Measurements from ENCODE around the gene MRGPRG.

The MRGPRG gene

DNA sequence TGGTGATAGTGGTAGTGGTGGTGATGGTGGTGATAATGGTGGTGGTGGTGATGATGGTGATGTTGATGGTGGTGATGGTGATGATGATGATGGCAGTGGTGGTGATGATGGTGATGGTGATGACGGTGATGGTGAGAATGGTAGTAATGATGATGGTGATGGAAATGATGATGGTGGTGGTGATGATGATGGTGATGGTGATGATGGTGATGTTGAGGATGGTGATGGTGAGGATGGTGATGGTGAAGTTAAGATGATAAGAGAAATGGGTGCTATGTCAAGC, 11.8 kb downstream of the MRGPRG start:
- DNase-seq = no peak

DNA sequence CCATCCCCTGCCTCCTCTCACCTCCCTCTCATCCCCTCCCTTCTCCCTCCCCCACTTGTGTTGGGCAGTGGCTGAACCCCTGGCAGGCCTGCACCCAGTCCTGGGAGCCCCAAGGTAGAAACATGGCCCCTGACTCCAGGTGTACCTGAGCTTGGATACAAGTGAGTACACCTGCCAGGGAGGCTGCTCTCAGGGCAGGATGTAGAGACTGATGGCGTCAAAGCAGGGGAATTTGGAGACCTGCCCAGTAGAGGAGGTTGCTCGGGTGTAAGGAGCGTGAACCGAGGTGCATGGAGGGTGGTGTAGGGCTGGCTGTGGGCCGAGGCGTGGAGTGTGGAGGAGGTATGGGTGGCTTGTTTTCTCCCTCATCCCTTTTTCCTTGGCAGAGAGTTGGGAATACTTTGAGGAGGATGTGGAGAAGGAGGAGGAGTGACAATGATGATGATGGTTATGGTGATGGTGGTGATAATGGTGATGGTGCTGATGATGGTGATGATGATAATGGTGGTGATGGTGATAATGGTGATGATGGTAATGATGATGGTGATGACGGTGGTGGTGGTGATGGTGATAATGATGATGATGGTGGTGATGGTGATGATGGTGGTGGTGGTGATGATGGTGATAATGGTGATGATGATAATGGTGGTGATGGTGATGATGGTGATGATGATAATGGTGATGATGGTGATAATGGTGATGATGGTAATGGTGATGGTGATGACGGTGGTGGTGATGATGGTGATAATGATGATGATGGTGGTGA, 12.3 kb downstream of the MRGPRG start:
- no peak for DNase-seq

DNA sequence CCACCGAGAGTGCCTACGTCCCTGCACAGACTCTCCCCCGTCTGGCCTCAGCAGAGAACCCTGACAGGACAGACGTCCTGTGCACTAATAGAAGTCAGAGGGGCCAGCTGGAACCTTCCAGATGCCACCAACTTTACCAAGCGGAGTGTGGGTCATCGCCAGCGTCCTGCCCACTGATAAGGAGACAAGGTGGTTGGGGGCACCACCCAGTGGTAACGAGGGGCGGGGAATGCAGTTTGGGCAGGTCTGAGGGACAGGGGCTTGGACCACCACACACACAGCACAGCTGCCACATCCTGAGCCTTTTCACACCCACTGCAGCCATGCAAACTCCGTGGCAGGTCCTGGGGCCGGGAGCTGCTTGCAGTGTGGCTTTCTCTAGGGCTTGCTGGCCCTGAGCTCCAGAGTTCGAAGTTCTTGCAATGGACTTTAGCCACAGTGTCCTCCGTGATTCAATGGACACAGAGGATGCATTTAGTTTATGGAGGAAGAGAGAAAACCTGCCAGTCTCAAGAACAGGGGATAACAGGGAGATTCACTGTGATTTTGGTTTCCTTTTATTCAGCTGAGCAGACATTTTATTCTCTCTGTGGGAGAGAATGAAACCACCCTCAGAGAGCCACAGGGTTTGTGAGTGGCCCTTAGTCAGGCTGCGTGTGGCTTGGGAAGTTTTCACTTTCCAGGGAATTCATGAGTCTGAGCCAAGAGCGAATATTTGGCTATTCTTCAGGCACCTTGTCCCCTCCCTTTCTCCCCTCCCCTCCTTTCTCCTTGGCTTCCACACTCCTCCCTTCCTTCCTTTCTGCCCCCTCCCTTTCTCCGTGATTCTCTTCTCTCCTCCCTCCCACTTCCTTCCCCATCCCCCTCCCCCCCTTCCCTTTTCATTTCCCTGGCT, 13.1 kb downstream of the MRGPRG start:
- no peak for DNase-seq

- DNase-seq = no peak
These were observed 14.2 kb downstream of the MRGPRG start for GRCh38 chr11:3204141-3205015.

DNA sequence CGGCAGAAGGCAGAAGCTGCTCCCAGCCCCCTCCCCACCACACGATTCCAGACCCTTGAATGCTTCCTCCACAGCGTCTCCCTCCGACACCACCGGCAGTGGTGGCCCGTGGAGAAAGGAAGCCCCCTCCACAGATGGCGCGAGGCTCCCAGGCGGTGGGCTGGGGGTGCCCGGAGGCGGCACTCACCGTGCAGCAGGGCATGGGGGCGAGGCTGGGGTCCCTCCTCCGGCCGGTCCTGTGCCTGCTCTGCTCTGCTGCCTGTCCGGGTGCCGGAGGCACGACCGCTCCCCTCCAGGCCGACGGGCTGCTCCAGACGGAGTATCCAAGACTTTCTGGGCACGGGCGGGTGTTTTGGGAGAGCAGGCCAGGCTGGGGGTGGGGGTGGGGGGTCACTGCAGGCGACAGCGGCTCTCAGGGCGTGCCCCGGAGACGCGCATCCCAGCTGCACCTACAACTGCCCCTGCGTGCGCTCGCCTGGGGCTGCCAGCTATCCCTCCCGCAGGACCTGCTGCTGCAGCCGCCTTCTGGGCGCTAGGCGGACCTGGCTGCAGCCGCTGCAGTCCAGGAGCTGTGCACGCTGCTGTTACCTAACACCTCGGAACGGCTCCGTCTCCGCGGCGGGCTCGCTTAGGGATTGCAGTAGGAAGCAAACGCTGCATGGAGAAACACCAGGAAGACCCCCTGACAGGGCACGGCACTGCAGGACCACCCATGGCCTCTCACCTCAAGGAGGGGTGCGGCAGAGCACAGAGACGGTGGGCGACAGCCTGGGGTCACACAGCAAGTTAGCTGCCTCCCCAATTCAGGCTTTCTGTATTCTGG, 15.2 kb downstream of the MRGPRG start:
- DNase-seq = no peak

DNA sequence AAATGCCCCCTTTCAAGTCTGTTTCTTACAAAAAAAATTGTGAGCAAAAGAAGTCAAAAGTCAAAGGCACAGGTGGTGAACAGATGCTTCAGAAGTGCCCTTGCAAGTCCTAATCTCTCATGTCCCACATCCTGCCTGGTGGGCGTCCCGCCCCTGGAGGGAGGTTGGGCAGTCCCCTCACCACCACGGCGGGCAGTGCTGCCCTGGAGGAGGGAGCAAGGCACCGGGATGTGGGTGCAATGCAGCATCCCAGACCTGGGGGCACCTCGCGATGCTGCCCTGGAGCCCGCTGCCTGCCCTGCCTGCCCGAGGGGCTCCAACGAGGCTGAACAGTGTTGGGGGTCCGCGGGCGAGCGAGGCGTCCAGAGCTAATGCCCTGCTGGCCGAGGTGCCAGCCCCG, 15.9 kb downstream of the MRGPRG start:
- no peak for DNase-seq

- no peak for DNase-seq
These were observed 16.3 kb downstream of the MRGPRG start for GRCh38 chr11:3202305-3202704.

- DNase-seq = no peak
These were observed 16.9 kb downstream of the MRGPRG start for GRCh38 chr11:3201677-3202181.

DNA sequence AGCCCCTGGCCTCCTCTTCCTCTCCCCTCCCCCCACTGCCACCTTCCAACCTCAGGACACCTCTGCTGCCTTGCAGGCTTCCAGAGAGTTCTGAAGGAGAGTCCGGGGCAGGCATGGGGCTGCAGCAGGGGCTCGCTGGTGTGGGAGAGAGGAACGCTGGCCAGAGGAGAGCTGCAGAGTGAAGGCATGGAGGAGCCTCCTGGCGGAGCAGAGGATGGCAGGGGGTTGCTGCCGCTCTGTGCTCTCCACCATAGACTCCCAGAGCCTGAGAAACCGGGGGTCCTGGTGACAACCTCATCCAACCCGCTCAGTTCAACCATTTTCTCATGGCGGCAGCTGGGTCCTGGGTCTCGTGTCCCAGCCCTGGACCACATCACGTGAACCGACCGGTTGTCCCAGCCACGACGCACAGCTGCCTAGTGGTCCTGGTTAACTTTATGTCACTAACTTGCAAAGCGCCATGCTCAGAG, 17.5 kb downstream of the MRGPRG start:
- DNase-seq = no peak

GRCh38 chr11:3200388-3201111, 18.1 kb downstream of the MRGPRG start:
- DNase-seq = no peak

- DNase-seq = no peak
These were observed 18.9 kb downstream of the MRGPRG start for GRCh38 chr11:3199537-3200295.

- no peak for DNase-seq
These were observed 19.8 kb downstream of the MRGPRG start for GRCh38 chr11:3198815-3199214.

- DNase-seq = no peak
These were observed 20.6 kb downstream of the MRGPRG start for GRCh38 chr11:3197878-3198528.

GRCh38 chr11:3197044-3197695, 21.4 kb downstream of the MRGPRG start:
- DNase-seq = no peak

- no peak for DNase-seq
These were observed 22.2 kb downstream of the MRGPRG start for GRCh38 chr11:3196161-3197043.

DNA sequence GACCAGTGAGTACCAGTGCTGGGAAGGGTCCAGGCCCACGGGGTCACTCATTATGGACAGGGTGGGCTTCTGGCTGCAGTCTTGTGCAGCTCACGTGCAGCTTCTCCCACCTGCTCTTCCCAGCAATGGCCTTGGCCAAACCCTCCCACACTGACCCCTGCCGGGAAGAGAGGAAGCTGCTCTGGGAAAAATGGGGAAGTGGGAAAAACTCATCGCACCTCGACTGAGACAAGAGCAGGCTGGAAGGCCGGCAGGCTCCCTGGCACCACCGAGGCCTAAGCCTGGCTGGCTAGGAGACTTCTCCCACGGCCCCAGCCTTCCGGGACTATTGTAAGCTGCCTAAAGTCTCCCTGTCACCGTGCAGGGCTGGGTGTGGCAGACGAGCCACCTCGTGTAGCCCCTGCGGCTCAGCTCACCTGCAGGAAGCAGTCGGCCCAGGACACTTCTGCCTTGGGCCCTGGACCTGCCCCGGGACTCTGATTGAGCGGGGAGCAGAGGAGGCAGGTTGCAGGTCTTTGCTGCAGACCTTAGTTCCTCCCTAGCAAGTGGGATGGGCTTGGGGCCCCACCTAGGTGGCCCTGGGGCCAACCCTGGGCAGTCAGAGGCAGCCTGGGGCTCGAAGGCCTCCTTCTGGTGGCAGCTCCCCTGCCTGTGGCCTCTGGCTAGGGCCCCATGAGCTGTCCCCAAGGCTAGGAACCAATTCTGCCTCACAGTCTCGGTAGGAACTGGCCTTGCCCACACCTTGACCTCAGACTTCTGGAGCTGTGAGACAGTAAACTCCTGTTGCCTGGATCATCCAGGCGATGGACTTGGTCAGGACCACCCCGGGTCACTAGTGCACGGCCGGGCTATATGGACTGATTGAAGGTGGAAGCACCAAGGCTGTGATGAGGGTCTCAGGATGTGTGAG, 23.1 kb downstream of the MRGPRG start:
- no peak for DNase-seq
